Glomerular endothelial cell (primary cell): ENCODE data around the gene ZNF674. TPM values are rescaled to one million over a fixed set of nuclear protein-coding genes. Genes with fewer than 3 reads are reported as not detected.

Experiments
- DNase-seq: peaks from one replicate; pipeline ENCODE4 v3.0.0-alpha.2; 2011; ENCODE audit warnings: low read depth, low spot score; ENCODE audit errors: extremely low read depth
- total RNA-seq: library from RNA; depleted of rRNA; stranded (reverse); fragments of >200 nt; gene quantifications from 2 replicates; pipeline ENCODE4 v1.2.3, GENCODE V29; 2015

The ZNF674 gene
- total RNA-seq: 6.1 and 7.1 TPM in 2 replicates

DNA sequence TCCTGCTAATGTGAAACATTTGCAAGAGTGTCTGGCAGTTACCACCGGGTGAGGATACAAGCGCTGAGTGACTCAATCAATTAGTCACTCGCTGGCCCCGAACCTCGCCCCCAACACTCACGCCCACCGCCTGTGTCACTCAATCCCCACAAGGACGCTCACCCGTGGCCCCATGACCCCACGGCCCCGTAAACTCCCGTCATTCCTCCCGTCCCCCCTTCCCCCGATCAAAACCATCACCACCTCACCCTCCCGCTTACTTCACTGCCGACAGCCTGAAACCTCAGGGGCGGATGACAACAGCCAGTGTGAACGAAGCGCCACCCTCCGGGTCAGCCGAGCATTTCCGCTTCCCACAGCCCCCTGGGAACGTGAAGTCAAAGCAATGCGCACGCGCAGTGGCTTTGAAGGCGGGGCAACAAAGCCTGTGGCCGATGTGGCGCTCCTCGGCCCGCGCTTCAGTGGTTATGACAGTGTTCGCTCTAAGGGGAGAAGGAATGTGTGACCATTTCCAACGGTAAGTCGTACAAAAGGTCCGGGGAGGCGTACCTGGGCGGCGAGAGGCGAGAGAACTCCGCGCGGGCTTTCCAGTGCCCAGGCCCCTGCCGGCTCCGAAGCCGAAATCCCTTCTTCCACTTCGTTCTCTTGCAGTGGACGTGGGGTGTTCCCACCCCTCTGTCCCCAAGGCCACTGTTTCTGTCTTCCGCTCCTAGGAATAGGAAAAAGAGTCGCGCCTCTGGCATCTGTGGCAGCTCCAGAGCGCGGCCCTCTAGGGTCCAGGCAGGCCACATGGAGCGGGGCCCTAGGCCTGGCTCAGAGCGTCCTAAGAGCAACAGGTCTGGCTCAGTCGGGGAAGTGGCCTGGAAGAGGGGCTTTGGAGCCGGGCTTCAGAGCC lies at the start of gene ZNF674:
Gene ZNF674 (minus strand): TSS at position 311 of the 895 bp plus-strand sequence. CDS start 3,334 bp downstream, outside the sequence.
- DNase-seq: peak; percentile 55

DNA sequence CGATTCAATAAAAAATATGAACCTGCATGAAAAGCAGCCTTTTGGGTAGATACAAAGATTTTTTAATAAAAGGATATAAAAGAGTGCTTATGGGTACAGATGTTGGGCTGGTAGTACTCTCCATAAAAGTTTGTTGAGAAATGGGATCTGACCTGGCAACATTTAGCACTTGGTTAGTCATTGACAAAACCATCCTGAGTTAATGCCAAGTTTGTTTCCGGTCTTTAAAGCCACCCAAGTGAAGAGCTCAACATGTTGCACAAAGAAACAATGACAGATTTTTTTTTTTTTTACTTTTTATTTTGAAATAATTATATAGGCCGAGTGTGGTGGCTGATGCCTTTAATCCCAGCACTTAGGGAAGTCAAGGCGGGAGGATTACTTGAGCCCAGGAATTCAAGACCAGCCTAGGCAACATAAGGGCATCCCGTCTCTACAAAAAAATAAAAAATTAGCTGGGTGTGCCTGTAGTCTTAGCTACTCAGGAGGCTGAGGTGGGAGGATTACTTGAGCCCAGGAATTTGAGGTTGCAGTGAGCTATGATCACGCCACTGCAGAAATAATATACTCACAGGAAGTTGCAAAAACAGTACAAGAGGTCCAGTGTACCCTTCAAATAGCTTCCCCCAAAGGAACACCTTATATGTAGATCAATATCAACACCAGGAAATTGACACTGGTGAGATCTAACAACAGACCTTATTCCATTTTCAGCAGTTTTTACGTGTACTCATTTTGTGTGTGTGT lies 44.9 kb upstream of the ZNF674 start:
- DNase-seq: no peak

DNA sequence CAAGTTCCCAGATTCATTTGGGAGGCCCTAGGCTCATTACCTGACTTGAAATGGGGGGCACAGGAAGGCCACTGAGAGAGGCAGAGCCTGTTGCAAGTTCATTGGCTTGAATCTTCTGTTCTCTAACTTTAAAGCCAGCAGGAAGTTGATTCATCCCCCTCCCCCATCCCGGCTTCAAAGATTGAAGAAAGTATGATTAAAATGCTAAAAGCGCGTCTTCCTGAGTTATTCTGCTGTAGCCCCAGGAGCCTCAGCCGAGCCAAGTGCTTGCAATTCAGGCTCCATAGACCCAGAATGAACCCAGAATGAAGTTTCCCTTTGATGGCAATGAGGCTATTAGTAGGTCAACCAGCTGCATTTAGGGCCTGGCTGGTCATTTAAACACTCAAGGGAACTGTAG lies 43.0 kb upstream of the ZNF674 start:
- no peak for DNase-seq

DNA sequence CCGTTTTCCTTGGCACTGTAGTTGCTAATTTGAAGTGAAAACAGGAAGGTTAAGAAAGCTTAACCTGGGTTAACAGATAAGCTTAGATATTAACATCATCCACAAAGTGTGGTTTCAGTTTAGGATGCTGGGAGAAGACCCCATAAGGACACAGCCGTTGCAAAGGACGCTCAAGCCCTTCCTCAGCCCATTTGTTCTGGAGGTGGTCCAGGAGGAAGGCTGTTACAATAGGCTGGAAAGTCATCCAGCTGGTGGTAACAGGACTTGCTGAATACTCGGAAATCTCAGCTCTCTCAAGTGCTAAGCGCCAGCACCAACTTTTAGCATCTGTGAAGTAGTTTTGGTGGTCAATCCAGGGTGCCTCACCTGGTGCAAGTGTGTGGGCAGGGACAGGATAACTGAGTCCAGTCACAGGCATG lies 42.5 kb upstream of the ZNF674 start:
- DNase-seq: no peak

DNA sequence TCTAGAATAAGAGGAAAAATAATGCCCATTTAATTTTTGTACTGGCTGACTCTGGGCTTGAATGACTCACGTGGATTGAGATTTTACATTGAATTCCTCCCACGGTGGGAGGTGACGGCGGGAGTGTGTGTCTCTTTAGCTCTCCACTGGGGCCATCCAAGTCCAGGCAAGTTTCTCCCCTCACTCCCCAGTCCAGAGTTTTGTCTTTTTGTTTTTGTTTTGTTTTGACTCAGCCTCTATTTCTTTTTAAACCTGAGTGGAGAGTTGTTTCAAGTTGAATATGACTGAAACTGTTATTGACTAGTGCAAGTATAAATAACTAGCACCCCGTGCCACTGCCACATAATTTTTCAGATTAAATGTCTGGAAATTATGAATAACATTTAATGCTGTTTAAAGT lies 41.9 kb upstream of the ZNF674 start:
- no peak for DNase-seq

DNA sequence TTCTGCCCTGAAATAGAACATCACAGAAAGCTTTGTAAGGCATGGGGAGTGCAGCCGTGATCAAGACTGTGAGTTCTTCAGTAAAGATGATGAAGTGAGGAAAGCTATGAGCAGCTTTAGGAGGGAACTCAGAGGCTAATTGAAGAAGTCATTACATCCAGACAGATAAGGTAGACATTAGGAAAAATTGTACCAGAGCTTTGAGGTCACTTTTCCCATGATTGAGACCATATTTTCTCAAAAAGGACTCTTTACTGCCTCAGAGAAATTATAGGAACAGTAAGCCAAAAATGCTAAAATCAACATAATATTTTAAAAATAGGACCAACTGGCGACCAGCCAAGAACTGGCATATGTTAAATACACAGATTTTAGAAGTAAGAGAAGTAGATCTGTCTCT lies 39.5 kb upstream of the ZNF674 start:
- no peak for DNase-seq

DNA sequence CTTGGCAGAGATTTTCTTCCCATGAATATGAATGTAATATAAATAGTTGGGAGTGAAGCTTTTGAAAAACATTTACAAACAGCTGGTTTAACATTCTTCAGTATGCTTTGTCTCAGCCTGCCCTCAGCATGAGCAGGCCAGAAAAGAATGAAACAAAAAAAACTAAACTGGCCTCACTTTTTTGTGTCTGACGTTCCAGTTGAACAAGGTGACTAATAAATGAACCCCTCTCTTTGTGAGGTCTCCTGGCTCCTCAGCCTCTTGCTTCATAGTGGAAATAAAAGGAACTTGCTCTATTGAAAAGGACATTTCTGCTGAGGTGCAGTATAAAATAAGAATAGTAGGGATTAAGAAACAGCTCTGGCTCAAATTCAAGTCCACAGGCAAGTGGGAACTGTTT lies 37.7 kb upstream of the ZNF674 start:
- no peak for DNase-seq

DNA sequence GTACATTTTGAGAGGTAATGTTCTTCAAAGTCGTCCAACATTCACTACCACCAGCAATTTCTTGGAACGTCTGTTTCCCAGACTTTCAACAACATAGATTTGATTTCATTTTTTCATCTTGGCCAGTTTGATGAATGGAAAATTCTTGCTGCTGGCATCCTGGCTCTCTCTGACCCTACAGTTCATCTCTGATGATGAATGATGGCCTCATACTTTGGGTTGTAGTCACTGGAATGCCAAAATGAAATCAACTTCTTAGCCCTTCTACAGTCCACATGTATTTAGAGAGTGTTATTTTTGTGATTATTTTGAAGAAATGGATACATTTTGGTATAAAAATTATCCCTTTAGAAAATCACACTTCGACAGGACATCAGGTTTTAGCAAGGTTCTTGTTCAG lies 37.1 kb upstream of the ZNF674 start:
- no peak for DNase-seq

DNA sequence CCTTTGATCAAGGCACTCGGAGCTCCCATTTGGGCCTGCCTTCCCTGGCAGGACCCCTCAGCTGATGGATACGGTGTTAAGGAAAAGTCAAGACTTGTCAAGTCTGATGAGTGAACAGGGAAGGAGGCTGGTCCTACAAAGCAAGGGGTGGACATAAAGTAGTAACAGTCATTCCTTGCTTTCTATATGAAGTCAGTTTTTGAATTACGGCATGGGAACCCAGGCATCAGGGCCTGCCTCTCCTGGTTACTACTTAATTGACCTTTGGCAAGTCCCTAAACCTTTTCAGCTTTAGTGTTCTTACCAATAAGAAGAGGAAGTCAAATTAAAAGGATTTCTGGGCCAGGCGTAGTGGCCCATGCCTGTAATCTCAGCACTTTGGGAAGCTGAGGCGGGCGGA lies 35.4 kb upstream of the ZNF674 start:
- DNase-seq: no peak

DNA sequence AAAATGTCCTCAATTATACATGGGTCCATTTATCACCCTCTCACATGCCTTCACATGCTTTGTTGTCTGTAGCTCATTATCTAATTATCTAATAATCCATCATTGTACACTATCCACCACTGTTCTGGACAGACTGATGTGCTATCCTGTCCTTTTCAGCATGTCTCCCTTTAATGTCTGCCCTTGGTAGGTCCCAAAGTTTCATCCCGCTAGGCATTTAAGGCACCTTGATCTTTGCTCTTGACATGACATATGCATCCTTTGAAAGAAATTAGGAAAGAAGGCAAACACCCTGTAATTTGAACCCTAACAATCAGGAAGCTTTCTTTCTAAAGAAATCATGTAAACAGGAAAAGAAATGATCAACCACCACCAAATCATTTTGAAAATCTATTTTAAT lies 34.0 kb upstream of the ZNF674 start:
- DNase-seq: no peak

DNA sequence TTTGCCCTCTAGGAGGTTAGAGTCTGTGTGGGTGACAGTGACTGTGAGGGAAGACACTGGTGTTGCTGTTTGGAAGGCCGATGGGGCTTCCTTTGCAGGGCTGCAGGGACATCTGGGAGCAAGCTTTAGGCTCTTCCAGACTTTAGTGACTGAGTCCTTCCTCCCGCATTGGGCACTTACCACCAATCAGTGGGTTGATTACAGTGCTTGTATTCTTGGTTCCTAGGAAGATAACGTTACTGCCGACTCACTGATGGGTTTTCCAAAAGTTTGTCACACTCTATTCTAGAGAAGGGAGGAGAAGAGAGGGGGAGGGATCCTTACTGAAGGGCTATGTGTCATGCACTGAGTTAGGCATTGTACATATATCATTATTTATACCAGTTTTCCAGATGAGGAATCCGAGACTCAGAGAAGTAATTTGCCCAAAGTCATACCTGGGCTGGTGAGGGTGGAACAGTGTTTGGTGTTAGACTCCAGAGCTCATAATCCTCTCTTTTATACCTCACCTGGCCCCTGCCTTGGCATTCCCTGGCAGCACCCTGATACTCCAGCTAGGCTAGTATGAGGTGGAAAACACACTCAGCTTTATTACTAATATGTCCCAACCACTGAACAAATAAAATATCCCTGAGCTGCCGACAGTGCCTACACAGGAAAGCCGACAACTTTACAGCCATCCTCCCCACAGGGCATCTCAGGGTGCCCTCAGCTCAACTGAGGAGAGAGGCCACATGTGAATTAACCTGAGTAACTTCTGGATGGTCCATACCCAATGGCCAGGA lies 32.2 kb upstream of the ZNF674 start:
- no peak for DNase-seq

DNA sequence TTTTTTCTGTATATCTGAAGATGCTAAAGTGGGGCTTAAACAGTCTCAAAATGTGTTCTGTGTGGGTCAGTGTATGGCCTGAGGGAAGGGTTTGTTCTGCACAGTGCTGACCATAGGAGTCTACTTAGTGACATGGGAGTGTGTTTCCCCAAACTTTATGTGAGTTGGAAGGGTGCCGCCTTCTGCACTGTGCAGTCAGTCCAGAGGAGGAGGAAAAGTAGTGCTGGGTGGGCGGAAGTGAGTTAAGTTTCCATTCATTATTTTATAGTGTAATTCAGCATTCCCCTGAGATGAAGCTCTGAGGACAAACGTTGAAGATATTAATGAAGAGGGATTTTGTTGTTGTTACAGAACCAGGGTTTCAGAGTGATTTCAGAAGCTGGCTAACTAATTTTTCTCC lies 31.2 kb upstream of the ZNF674 start:
- DNase-seq: no peak

DNA sequence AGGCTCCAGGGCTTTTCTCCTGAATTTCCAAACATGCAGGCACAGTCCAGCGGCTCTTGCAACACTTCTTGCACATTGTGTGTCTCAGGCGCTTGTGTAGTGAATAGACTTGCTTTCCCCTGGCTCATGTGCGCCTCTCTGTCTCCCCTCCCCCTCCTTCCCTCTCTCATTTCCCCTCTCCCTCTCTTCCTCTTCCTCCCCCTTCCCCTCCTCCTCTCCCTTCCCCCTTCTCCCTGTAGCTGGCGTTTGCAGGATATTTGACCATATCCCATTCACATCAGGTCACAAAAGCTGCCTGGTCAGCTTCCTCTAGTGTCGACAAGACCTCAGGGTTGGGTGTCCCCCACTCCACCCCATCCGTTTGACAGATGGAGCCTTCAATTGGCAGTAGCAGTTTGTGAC lies 30.8 kb upstream of the ZNF674 start:
- no peak for DNase-seq

DNA sequence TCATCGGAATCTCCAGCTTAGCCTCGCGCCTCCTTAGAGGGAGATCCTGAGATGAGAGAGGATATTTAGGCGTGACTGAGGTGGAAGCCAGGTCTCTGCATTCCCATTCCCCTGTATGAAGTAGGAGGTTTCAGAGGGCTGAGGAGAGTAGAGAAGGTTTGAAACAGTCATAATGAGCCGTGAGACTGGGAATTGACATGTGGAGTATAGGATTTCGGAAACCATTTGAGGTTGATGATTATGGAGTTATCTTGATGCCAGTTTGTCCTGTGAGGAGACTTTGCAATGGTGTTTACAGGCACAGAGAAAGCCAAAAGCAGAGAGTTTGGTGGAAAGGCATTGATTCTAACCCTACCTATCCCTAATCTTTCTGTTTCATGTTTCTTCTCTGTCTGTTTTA lies 30.4 kb upstream of the ZNF674 start:
- no peak for DNase-seq

DNA sequence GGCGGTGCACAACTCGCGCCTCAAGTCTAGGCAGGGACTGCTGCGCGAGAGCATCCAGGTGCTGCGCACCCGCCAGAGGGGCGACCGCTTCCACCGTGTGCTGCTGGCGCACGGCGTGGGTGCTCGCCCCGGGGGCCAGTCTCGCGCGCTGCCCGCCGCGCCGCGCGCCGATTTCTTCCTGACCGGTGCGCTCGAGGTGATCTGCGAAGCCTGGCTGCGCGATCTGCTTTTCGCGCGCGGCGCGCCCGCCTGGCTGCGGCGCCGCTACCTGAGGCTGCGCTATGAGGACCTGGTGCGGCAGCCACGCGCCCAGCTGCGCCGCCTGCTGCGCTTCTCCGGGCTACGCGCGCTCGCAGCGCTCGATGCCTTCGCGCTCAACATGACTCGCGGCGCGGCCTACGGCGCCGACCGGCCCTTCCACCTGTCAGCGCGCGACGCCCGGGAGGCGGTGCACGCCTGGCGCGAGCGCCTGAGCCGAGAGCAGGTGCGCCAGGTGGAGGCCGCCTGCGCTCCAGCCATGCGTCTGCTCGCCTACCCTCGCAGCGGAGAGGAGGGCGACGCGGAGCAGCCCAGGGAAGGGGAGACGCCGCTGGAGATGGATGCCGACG lies 29.7 kb upstream of the ZNF674 start:
- DNase-seq: no peak

DNA sequence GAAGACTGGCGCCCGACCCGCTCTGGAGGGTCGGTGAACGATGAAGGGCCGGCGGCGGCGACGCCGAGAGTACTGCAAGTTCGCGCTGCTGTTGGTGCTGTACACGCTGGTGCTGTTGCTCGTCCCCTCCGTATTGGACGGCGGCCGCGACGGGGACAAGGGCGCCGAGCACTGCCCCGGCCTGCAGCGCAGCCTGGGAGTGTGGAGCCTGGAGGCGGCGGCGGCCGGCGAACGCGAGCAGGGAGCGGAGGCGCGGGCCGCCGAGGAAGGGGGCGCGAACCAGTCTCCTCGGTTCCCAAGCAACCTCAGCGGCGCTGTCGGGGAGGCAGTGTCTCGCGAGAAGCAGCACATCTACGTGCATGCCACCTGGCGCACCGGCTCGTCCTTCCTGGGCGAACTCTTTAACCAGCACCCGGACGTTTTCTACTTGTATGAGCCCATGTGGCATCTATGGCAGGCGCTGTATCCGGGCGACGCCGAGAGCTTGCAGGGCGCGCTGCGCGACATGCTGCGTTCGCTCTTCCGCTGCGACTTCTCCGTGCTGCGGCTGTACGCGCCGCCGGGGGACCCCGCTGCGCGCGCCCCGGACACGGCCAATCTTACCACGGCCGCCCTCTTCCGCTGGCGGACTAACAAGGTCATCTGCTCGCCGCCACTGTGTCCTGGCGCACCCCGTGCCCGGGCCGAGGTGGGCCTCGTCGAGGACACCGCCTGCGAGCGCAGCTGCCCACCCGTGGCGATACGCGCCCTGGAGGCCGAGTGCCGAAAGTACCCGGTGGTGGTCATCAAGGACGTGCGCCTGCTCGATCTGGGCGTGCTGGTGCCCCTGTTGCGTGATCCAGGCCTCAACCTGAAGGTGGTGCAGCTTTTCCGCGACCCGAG lies 28.9 kb upstream of the ZNF674 start:
- DNase-seq: no peak

DNA sequence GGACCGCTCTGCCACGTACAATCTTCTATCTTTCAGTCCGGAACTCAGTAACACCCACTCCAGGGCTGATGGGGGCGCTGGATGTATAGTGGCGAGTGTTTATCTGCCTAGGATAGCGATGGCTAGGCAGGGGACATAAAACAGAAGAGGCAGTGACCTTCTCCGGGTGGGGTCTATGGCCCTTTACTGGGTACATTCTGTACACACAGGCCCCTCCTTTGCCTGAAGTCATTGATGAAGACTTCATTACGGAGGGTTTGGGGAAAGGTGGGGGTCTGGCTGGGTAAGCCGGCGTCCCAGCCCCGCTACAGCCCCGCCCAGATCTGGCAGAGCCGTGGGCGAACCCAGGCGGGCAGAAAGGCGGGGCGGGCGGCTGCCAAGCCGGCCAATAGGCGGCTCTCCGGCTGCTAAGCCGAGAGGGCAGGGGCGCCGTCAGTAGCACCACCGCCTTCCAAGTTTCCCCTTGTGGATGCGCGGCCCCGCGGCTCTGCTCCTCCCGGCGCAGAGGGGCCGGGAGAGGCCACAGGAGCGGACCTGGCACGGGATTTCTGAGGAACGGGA lies 28.2 kb upstream of the ZNF674 start, which contains the start of gene CHST7:
Gene CHST7 (plus strand): TSS at position 435 of the 561 bp plus-strand sequence. CDS start 167 bp downstream, outside the sequence.
- DNase-seq: no peak

DNA sequence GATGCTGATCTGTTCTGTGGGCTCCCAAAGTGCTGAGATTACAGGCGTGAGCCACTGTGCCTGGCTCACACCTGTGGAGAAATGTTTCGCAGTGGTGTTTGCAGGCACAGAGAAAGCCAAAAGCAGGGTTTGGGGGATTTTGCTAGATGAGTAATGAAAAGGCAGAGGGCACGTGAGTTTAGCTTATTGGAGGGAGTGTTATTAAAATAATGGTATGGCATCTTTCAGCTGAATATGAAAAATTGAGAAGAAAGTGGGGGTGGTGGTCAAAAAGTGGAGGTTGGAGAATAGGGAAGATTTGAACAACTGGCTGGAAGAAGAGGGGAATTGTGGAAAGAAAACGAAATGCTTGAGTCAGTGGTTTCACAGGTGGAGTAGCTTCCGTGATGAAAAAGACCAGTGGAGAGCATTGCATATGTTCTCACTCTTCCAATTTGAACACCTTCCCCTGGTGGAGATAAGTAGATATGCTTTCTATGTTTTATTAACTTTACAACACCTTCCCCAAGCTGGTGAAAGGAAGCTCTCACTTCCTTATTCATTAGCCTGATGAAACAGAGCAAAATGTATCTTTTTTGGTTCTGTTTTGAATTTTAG lies 27.2 kb upstream of the ZNF674 start:
- DNase-seq: no peak
